ENCODE data around the gene VIPAS39. TPM values are rescaled to one million over a fixed set of nuclear protein-coding genes. Genes with fewer than 3 reads are reported as not detected.

The VIPAS39 gene
- total and polyA plus RNA-seq, 7 experiments from 2014 or later = 10.5 to 21.2 (median 17.3) TPM

Other genes starting within 250 kb of the VIPAS39 start
- gene NGB, start 186.4 kb downstream of the VIPAS39 start, total RNA-seq = not detected
- not detected for gene NGB, start 186.4 kb downstream of the VIPAS39 start, polyA plus RNA-seq
- 10 to 100 TPM in 2 of 5 experiments, 1 to 10 TPM in 3; 6.9 to 15.3 (median 9.4) TPM for gene POMT2, start 136.7 kb downstream of the VIPAS39 start, total RNA-seq
- gene POMT2, start 136.7 kb downstream of the VIPAS39 start, polyA plus RNA-seq = under 1 TPM in 1 of 2 donors, not detected in 1; 0.39 TPM
- gene GSTZ1, start 136.6 kb downstream of the VIPAS39 start, total RNA-seq = 10 to 100 TPM in 3 of 5 experiments, 1 to 10 TPM in 2; 7.1 to 13.4 (median 11.5) TPM
- 1 to 10 TPM; 5.6 to 9.5 TPM for gene GSTZ1, start 136.6 kb downstream of the VIPAS39 start, polyA plus RNA-seq
- 10 to 100 TPM in 1 of 5 experiments, 1 to 10 TPM in 4; 5.5 to 18.6 (median 7.0) TPM for gene TMED8, start 80.5 kb downstream of the VIPAS39 start, total RNA-seq
- gene TMED8, start 80.5 kb downstream of the VIPAS39 start, polyA plus RNA-seq = 1 to 10 TPM; 2.4 to 3.1 TPM
- under 1 TPM in 3 of 5 experiments, not detected in 2; 0.27 to 0.46 (median 0.42) TPM for gene SAMD15, start 80.2 kb downstream of the VIPAS39 start, total RNA-seq
- not detected for gene SAMD15, start 80.2 kb downstream of the VIPAS39 start, polyA plus RNA-seq
- gene NOXRED1, start 34.1 kb downstream of the VIPAS39 start, total RNA-seq = 1 to 10 TPM in 1 of 5 experiments, under 1 TPM in 4; 0.32 to 1.1 (median 0.56) TPM
- not detected for gene NOXRED1, start 34.1 kb downstream of the VIPAS39 start, polyA plus RNA-seq
- 100 to 1,000 TPM in 3 of 5 experiments, 10 to 100 TPM in 2; 51.6 to 176 (median 103) TPM for gene AHSA1, start 492 bp upstream of the VIPAS39 start, total RNA-seq
- gene AHSA1, start 492 bp upstream of the VIPAS39 start, polyA plus RNA-seq = 100 to 1,000 TPM; 142 to 175 TPM
- gene ISM2, start 41.2 kb upstream of the VIPAS39 start, total RNA-seq = not detected
- gene ISM2, start 41.2 kb upstream of the VIPAS39 start, polyA plus RNA-seq = not detected
- gene SPTLC2, start 159.0 kb upstream of the VIPAS39 start, total RNA-seq = 10 to 100 TPM; 19.0 to 58.1 (median 25.7) TPM
- 10 to 100 TPM; 11.6 to 12.7 TPM for gene SPTLC2, start 159.0 kb upstream of the VIPAS39 start, polyA plus RNA-seq

Data from naive thymus-derived CD4-positive, alpha-beta T cell (primary cell).